Naive thymus-derived CD4-positive, alpha-beta T cell (primary cell): ENCODE results near the gene CELF2. TPM values are rescaled to one million over a fixed set of nuclear protein-coding genes. Genes with fewer than 3 reads are reported as not detected.

Experiments used
- ATAC-seq: fragments of 150-1000 bp; cut with Tn5 transposase; 2 replicates; pipeline ENCODE4 v1.10.0; 2021; ENCODE audit warnings: mild to moderate bottlenecking, moderate library complexity
- CTCF ChIA-PET: fragments of 350-600 bp; sonication (Branson Sonifier 250); formaldehyde crosslinking; loops from one replicate; lab custom pipeline; 2021; ENCODE audit warnings: antibody characterized with exemption; lab: Charles Lee
- POLR2A ChIA-PET: fragments of 350-600 bp; sonication (Branson Sonifier 250); formaldehyde crosslinking; loops from one replicate; lab custom pipeline; 2021; ENCODE audit warnings: antibody characterized with exemption, inconsistent platforms; lab: Charles Lee
- DNase-seq, 9 donors: peaks; one replicate each; pipeline versions ENCODE4 v3.0.0 to v3.0.0-alpha.2; 2020 to 2022; ENCODE audit warnings: mixed read lengths in 1 of 9
- H3K27ac ChIP-seq: one replicate; pipeline ENCODE4 v1.7.0; 2013; ENCODE audit warnings: mild to moderate bottlenecking, low read depth, low read length, moderate library complexity
- H3K27me3 ChIP-seq, 2 donors: one replicate each; pipeline ENCODE4 v1.7.0; 2013; ENCODE audit warnings: low read length in 2 of 2, mild to moderate bottlenecking in 2 of 2, moderate library complexity in 2 of 2; ENCODE audit not compliant: control insufficient read depth in 2 of 2, insufficient read depth in 2 of 2
- H3K36me3 ChIP-seq, 3 experiments: 1 replicate in 2 of 3; 2 replicates in 1 of 3; pipeline ENCODE4 v1.7.0; 2013; ENCODE audit warnings: low read length in 3 of 3, mild to moderate bottlenecking in 3 of 3, moderate library complexity in 1 of 3; ENCODE audit not compliant: insufficient read depth in 3 of 3, control insufficient read depth in 2 of 3
- H3K4me1 ChIP-seq, 2 donors: one replicate each; pipeline ENCODE4 v1.7.0; 2013; ENCODE audit warnings: low read length in 2 of 2, mild to moderate bottlenecking in 2 of 2, moderate library complexity in 1 of 2; ENCODE audit not compliant: control insufficient read depth in 2 of 2, insufficient read depth in 2 of 2
- H3K4me3 ChIP-seq: 2 replicates; pipeline ENCODE4 v1.7.0; 2013; ENCODE audit warnings: mild to moderate bottlenecking, low read length
- H3K9me3 ChIP-seq, 3 experiments: 1 replicate in 2 of 3; 2 replicates in 1 of 3; pipeline ENCODE4 v1.7.0; 2013; ENCODE audit warnings: low read length in 3 of 3; ENCODE audit not compliant: control insufficient read depth in 2 of 3
- H3K27ac Mint-ChIP-seq, 9 donors: one replicate each; pipeline ENCODE4 v1.8.0; 2020 to 2022; ENCODE audit warnings: mixed read lengths in 9 of 9, mild to moderate bottlenecking in 8 of 9, moderate library complexity in 5 of 9, inconsistent platforms in 2 of 9
- H3K27me3 Mint-ChIP-seq, 5 donors: one replicate each; pipeline ENCODE4 v1.8.0; 2021 to 2022; ENCODE audit warnings: mixed read lengths in 5 of 5, mild to moderate bottlenecking in 1 of 5
- H3K36me3 Mint-ChIP-seq, 5 donors: one replicate each; pipeline ENCODE4 v1.8.0; 2020 to 2022; ENCODE audit warnings: mixed read lengths in 5 of 5, mild to moderate bottlenecking in 3 of 5, inconsistent platforms in 1 of 5
- H3K4me1 Mint-ChIP-seq, 7 donors: one replicate each; pipeline ENCODE4 v1.8.0; 2020 to 2022; ENCODE audit warnings: mixed read lengths in 7 of 7, mild to moderate bottlenecking in 3 of 7, inconsistent platforms in 1 of 7
- H3K4me3 Mint-ChIP-seq, 10 donors: one replicate each; pipeline ENCODE4 v1.8.0; 2020 to 2022; ENCODE audit warnings: mild to moderate bottlenecking in 10 of 10, mixed read lengths in 10 of 10, moderate library complexity in 6 of 10, inconsistent platforms in 2 of 10
- H3K9me3 Mint-ChIP-seq, 11 donors: one replicate each; pipeline ENCODE4 v1.8.0; 2020 to 2022; ENCODE audit warnings: mixed read lengths in 11 of 11, mild to moderate bottlenecking in 4 of 11, inconsistent platforms in 1 of 11, moderate library complexity in 1 of 11
- intact Hi-C, 2 donors: fragments of 100-400 bp; cut with micrococcal nuclease; formaldehyde crosslinking; loops; one replicate each; pipeline ENCODE4 v1.15.1; 2023
- polyA plus RNA-seq, 2 donors: library from polyadenylated mRNA; unstranded; fragments of 300-500 nt; fragmentation: Illumina TruSeq; gene quantifications; one replicate each; pipeline ENCODE4 v1.2.3, GENCODE V29; 2021
- total RNA-seq, 6 experiments: library from RNA in 5 of 6; stranded (reverse) in 5 of 6; gene quantifications; 1 replicate in 5 of 6; 2 replicates in 1 of 6; pipeline ENCODE4 v1.2.3 and lab custom pipeline; 2021 to 2026

The CELF2 gene
- total and polyA plus RNA-seq, 7 experiments from 2014 or later: 135 to 207 (median 178) TPM

- no peaks in the 10 kb centered on the region for H3K36me3 ChIP-seq
- no peak for DNase-seq
- no peak overlapping the region for H3K27ac ChIP-seq
- intact Hi-C loops: loop anchor here in 1 of 2 donors (10.0 kb wide), 1 partner anchor 262 kb away; no protein-coding TSS in a partner anchor
- H3K27me3 ChIP-seq: peaks cover 5 to 13% of the 10 kb centered on the region in 2 donors
- CTCF ChIA-PET: interaction anchor here (0.5 kb wide), 1 partner anchor 96 kb away, joined by 3 read pairs; no protein-coding TSS in a partner anchor
- Mint-ChIP-seq H3K4me1 (peaks cover 0 to 25% (median 19%) of the 10 kb centered on the region in 7 donors), H3K36me3 (peaks cover 0 to 4% (median 0%) of the 10 kb centered on the region in 5 donors), H3K9me3 (peaks cover 0 to 2% (median 0%) of the 10 kb centered on the region in 11 donors), H3K4me3 (no peak overlapping the region), H3K27me3 (peaks cover 69 to 90% (median 76%) of the 10 kb centered on the region in 5 donors), H3K27ac (peak overlapping the region in 2 of 9 donors; percentile 43 to 71)
- no peaks in the 10 kb centered on the region for H3K9me3 ChIP-seq
- H3K4me3 ChIP-seq: no peak overlapping the region
- POLR2A ChIA-PET: no interaction called here
- no peak for ATAC-seq
- peaks cover 4% of the 10 kb centered on the region in 2 donors for H3K4me1 ChIP-seq
Observed at GRCh38 chr10:11012421-11013295, 5.0 kb upstream of the CELF2 start.

- Histone ChIP-seq H3K4me1 (peaks cover 4% of the 10 kb centered on the region in 2 donors), H3K4me3 (no peak overlapping the region), H3K27ac (no peak overlapping the region), H3K27me3 (peaks cover 5 to 15% of the 10 kb centered on the region in 2 donors), H3K9me3 (no peaks in the 10 kb centered on the region), H3K36me3 (no peaks in the 10 kb centered on the region)
- peaks cover 0 to 4% (median 0%) of the 10 kb centered on the region in 5 donors for H3K36me3 Mint-ChIP-seq
- intact Hi-C loops: loop anchor here in 1 of 2 donors (10.0 kb wide), 1 partner anchor 261 kb away; no protein-coding TSS in a partner anchor
- peak overlapping the region in 1 of 9 donors; percentile 16 for H3K27ac Mint-ChIP-seq
- H3K9me3 Mint-ChIP-seq: peaks cover 0 to 2% (median 0%) of the 10 kb centered on the region in 11 donors
- CTCF ChIA-PET: no interaction called here
- DNase-seq: no peak
- peaks cover 0 to 25% (median 17%) of the 10 kb centered on the region in 7 donors for H3K4me1 Mint-ChIP-seq
- ATAC-seq: no peak
- peaks cover 62 to 83% (median 70%) of the 10 kb centered on the region in 5 donors for H3K27me3 Mint-ChIP-seq
- H3K4me3 Mint-ChIP-seq: no peak overlapping the region
- POLR2A ChIA-PET: no interaction called here
Observed at GRCh38 chr10:11013836-11014235, 3.8 kb upstream of the CELF2 start.

DNA sequence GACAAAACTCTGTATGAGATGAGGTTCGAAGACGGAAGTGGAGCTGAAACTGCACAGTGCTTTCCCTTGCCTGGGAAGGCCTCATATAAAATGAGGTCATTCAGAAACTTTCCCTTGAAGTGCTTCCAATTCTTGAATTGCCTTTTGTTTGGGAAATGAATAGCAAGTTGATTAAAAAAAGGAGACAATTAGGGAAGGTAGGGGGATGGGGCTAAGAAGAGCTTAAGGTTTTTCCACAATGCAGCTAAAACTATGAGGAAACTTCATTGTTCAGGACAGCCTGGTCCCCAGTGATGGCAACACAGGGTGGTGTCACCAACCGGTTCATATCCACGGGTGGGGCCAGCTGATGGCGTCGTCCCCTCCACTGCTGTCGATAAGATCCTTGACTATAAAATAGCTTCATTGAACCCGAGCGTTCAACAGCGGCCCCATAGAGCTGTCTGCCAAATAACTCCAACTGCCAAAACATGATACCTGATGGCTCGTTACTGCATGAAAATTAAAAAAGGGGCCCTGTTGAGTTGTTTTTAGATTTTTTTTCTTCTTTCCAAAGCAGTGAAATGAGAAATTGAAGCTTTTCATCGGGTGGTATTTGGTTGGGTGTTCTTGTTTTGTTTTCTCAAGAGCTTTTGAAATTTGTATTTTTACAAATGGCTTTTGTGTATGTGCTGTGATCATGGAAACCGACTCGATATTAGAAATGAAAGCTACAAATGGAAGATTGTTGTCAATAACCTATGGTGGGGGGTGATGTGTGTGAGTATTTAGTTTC lies 2.8 kb upstream of the CELF2 start:
- intact Hi-C loops: loop anchor here (5.0 to 10.0 kb wide), 4 partner anchors 152 to 260 kb away; no protein-coding TSS in a partner anchor
- Mint-ChIP-seq H3K36me3 (peaks cover 0 to 4% (median 0%) of the 10 kb centered on the region in 5 donors), H3K4me1 (peaks cover 0 to 19% (median 17%) of the 10 kb centered on the region in 7 donors), H3K27me3 (peaks cover 63 to 85% (median 72%) of the 10 kb centered on the region in 5 donors), H3K9me3 (peaks cover 0 to 2% (median 0%) of the 10 kb centered on the region in 11 donors), H3K4me3 (no peak overlapping the region), H3K27ac (no peak overlapping the region)
- DNase-seq (no peak), ATAC-seq (no peak)
- Histone ChIP-seq H3K36me3 (no peaks in the 10 kb centered on the region), H3K9me3 (no peaks in the 10 kb centered on the region), H3K27ac (no peak overlapping the region), H3K27me3 (peaks cover 5 to 21% of the 10 kb centered on the region in 2 donors), H3K4me3 (no peak overlapping the region), H3K4me1 (peaks cover 4% of the 10 kb centered on the region in 2 donors)
- ChIA-PET POLR2A (no interaction called here), CTCF (interaction anchor here (0.6 kb wide), 1 partner anchor 110 kb away, joined by 5 read pairs; no protein-coding TSS in a partner anchor)

- intact Hi-C loops: loop anchor here (5.0 to 10.0 kb wide), 4 partner anchors 152 to 259 kb away; no protein-coding TSS in a partner anchor
- Histone ChIP-seq H3K27ac (no peak overlapping the region), H3K9me3 (no peaks in the 10 kb centered on the region), H3K4me3 (no peak overlapping the region), H3K36me3 (no peaks in the 10 kb centered on the region), H3K4me1 (peaks cover 4% of the 10 kb centered on the region in 2 donors), H3K27me3 (peaks cover 5 to 21% of the 10 kb centered on the region in 2 donors)
- peaks cover 64 to 87% (median 75%) of the 10 kb centered on the region in 5 donors for H3K27me3 Mint-ChIP-seq
- no peak overlapping the region for H3K27ac Mint-ChIP-seq
- H3K4me3 Mint-ChIP-seq: no peak overlapping the region
- ATAC-seq (no peak), DNase-seq (no peak)
- POLR2A ChIA-PET: no interaction called here
- peaks cover 0 to 17% (median 12%) of the 10 kb centered on the region in 7 donors for H3K4me1 Mint-ChIP-seq
- H3K36me3 Mint-ChIP-seq: peaks cover 0 to 4% (median 0%) of the 10 kb centered on the region in 5 donors
- CTCF ChIA-PET: interaction anchor here (0.6 kb wide), 1 partner anchor 109 kb away, joined by 5 read pairs; no protein-coding TSS in a partner anchor
- peaks cover 0 to 2% (median 0%) of the 10 kb centered on the region in 11 donors for H3K9me3 Mint-ChIP-seq
Observed at GRCh38 chr10:11015446-11015934, 2.2 kb upstream of the CELF2 start.

DNA sequence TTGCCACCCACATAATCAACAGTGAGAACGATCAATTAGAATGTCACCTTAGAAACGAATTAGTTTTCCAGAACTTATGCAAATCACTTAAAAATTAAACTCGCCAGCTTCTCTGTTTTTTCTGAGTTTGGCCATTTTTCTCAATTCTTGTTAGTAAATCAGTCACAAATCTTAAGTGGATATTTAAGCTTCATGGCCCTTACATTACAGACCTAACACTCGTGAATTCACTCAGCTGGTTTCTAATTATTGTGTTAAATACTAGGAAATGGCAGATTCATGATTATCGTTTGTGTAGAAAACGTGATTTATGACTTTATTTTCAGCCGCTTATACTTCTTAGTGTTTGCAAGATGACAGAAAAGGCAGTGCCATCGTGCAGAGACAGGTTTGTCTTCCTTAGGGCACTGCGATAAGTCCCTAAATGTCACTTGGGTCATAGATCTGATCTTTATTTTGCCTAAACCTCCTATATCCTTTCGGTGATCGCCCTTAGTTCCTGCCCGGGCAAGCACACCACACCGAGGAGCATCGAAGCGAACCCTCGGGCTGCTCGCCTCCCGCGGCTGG lies 587 bp upstream of the CELF2 start:
- Mint-ChIP-seq H3K4me3 (peak overlapping the region; percentile 67 to 85 (median 76)), H3K9me3 (peaks cover 0 to 2% (median 0%) of the 10 kb centered on the region in 11 donors), H3K27me3 (peaks cover 69 to 88% (median 74%) of the 10 kb centered on the region in 5 donors), H3K4me1 (peaks cover 0 to 17% (median 12%) of the 10 kb centered on the region in 7 donors), H3K36me3 (peaks cover 0 to 4% (median 0%) of the 10 kb centered on the region in 5 donors), H3K27ac (peak overlapping the region in 1 of 9 donors; percentile 70)
- ATAC-seq: peak; percentile 43
- DNase-seq: peak in 1 of 9 donors; percentile 22
- ChIA-PET POLR2A (no interaction called here), CTCF (no interaction called here)
- H3K4me3 ChIP-seq: peak overlapping the region; percentile 40
- peaks cover 5 to 21% of the 10 kb centered on the region in 2 donors for H3K27me3 ChIP-seq
- no peaks in the 10 kb centered on the region for H3K36me3 ChIP-seq
- no peak overlapping the region for H3K27ac ChIP-seq
- peaks cover 4% of the 10 kb centered on the region in 2 donors for H3K4me1 ChIP-seq
- no peaks in the 10 kb centered on the region for H3K9me3 ChIP-seq
- intact Hi-C loops: loop anchor here (5.0 to 10.0 kb wide), 4 partner anchors 150 to 258 kb away; no protein-coding TSS in a partner anchor
